ENCODE results near the gene TTC34. TPM values are rescaled to one million over a fixed set of nuclear protein-coding genes. Genes with fewer than 3 reads are reported as not detected.
A peak's percentile ranks its signal among the peaks of the same experiment; 100 is the strongest.

Gene TTC34
- total RNA-seq, 1 donor from 2014 or later = 0.09 TPM

- TF ChIP-seq EZH2 (IDR thresholded peaks at IDR 0.05) (no peak), EZH2phosphoT487 (IDR thresholded peaks at IDR 0.05) (no peak), CTCF (IDR thresholded peaks at IDR 0.05) (no peak)
- no peaks in the 10 kb centered on the region for H3K79me2 ChIP-seq (ENCODE audit: low read depth)
- DNase-seq (ENCODE audit: low spot score) = no peak
- peaks cover 6% of the 10 kb centered on the region for H3K36me3 Mint-ChIP-seq
- H3K27me3 ChIP-seq = peaks cover 57% of the 10 kb centered on the region
- H3K4me3 ChIP-seq = no peak overlapping the region
- H3K4me3 Mint-ChIP-seq = no peak overlapping the region
- H3F3A ChIP-seq (ENCODE audit: low read depth) = peaks cover 20% of the 10 kb centered on the region
- peaks cover 8% of the 10 kb centered on the region for H3K4me1 ChIP-seq
- no peak overlapping the region for H3K4me2 ChIP-seq
- H3K9ac ChIP-seq = no peak overlapping the region
- no peak overlapping the region for H3K27ac ChIP-seq
- H3K4me1 Mint-ChIP-seq = peaks cover 19% of the 10 kb centered on the region
- H3K27me3 Mint-ChIP-seq (ENCODE audit: insufficient read depth, low read depth) = peaks cover 36% of the 10 kb centered on the region
- H3K36me3 ChIP-seq = no peaks in the 10 kb centered on the region
- H3K9me3 Mint-ChIP-seq = peaks cover 13% of the 10 kb centered on the region
- no peaks in the 10 kb centered on the region for H3K9me3 ChIP-seq (ENCODE audit: low read depth)
- H3K27ac Mint-ChIP-seq = no peak overlapping the region
- H4K20me1 ChIP-seq (ENCODE audit: low read depth) = no peaks in the 10 kb centered on the region
- no peak overlapping the region for H2AFZ ChIP-seq (replicated peaks)
Observed at GRCh38 chr1:2632051-2632430, 169.5 kb downstream of the TTC34 start.

GRCh38 chr1:2631136-2632050 lies 170.1 kb downstream of the TTC34 start:
- H3F3A ChIP-seq (ENCODE audit: low read depth) = peaks cover 19% of the 10 kb centered on the region
- no peak overlapping the region for H3K4me3 ChIP-seq
- H3K4me3 Mint-ChIP-seq = peak overlapping the region; percentile 74
- no peaks in the 10 kb centered on the region for H3K36me3 ChIP-seq
- H3K9me3 ChIP-seq (ENCODE audit: low read depth) = no peaks in the 10 kb centered on the region
- TF ChIP-seq CTCF (IDR thresholded peaks at IDR 0.05) (no peak), EZH2phosphoT487 (IDR thresholded peaks at IDR 0.05) (no peak), EZH2 (IDR thresholded peaks at IDR 0.05) (no peak)
- peaks cover 19% of the 10 kb centered on the region for H3K4me1 Mint-ChIP-seq
- H3K9ac ChIP-seq = no peak overlapping the region
- H3K27me3 ChIP-seq = peaks cover 58% of the 10 kb centered on the region
- H3K36me3 Mint-ChIP-seq = peaks cover 6% of the 10 kb centered on the region
- H3K27me3 Mint-ChIP-seq (ENCODE audit: insufficient read depth, low read depth) = peaks cover 36% of the 10 kb centered on the region
- peaks cover 8% of the 10 kb centered on the region for H3K4me1 ChIP-seq
- no peak for DNase-seq (ENCODE audit: low spot score)
- H4K20me1 ChIP-seq (ENCODE audit: low read depth) = no peaks in the 10 kb centered on the region
- H3K27ac Mint-ChIP-seq = no peak overlapping the region
- no peak overlapping the region for H3K27ac ChIP-seq
- no peak overlapping the region for H3K4me2 ChIP-seq
- peaks cover 13% of the 10 kb centered on the region for H3K9me3 Mint-ChIP-seq
- no peak overlapping the region for H2AFZ ChIP-seq (replicated peaks)
- H3K79me2 ChIP-seq (ENCODE audit: low read depth) = no peaks in the 10 kb centered on the region

- Histone ChIP-seq H3K4me2 (no peak overlapping the region), H3K27ac (no peak overlapping the region), H4K20me1 (ENCODE audit: low read depth) (no peaks in the 10 kb centered on the region), H3K9ac (no peak overlapping the region), H3K9me3 (ENCODE audit: low read depth) (no peaks in the 10 kb centered on the region), H3F3A (ENCODE audit: low read depth) (peaks cover 19% of the 10 kb centered on the region), H3K36me3 (no peaks in the 10 kb centered on the region), H2AFZ (replicated peaks) (no peak overlapping the region), H3K4me1 (peaks cover 8% of the 10 kb centered on the region), H3K27me3 (peaks cover 58% of the 10 kb centered on the region), H3K79me2 (ENCODE audit: low read depth) (no peaks in the 10 kb centered on the region), H3K4me3 (no peak overlapping the region)
- Mint-ChIP-seq H3K27me3 (ENCODE audit: insufficient read depth, low read depth) (peaks cover 33% of the 10 kb centered on the region), H3K9me3 (peaks cover 8% of the 10 kb centered on the region), H3K4me1 (peaks cover 19% of the 10 kb centered on the region), H3K27ac (peak overlapping the region; percentile 72), H3K36me3 (peaks cover 6% of the 10 kb centered on the region), H3K4me3 (peak overlapping the region; percentile 79)
- TF ChIP-seq EZH2phosphoT487 (IDR thresholded peaks at IDR 0.05) (no peak), CTCF (IDR thresholded peaks at IDR 0.05) (no peak), EZH2 (IDR thresholded peaks at IDR 0.05) (no peak)
- DNase-seq (ENCODE audit: low spot score) = no peak
Observed at GRCh38 chr1:2630498-2631135, 170.9 kb downstream of the TTC34 start.

Data from neural progenitor cell (in vitro differentiated cells).